Measurements from ENCODE around the gene CDC16.

CDC16 gene

GRCh38 chr13:114264886-114265611, 30.4 kb downstream of the CDC16 start:
- DNase-seq = peak; percentile 94

DNA sequence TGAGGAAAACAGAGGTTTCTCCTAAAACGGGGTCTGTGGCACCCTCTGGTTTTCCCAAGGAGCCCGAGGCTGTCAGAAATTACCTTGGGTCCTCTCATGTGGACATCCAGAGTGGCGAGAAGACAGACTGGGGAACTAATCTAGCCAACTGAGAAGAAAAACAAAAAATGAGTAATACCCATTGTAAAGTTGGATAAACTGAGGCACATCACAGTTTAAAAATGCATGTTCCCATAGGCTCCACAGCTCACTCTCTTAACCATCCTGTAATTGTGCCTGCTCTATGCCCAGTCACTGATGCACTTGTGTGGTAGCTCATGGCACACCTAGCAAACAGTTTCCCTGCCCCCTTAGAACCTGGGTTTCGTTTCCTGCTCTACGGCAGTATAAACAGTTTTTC, 31.5 kb downstream of the CDC16 start:
- DNase-seq = no peak

DNA sequence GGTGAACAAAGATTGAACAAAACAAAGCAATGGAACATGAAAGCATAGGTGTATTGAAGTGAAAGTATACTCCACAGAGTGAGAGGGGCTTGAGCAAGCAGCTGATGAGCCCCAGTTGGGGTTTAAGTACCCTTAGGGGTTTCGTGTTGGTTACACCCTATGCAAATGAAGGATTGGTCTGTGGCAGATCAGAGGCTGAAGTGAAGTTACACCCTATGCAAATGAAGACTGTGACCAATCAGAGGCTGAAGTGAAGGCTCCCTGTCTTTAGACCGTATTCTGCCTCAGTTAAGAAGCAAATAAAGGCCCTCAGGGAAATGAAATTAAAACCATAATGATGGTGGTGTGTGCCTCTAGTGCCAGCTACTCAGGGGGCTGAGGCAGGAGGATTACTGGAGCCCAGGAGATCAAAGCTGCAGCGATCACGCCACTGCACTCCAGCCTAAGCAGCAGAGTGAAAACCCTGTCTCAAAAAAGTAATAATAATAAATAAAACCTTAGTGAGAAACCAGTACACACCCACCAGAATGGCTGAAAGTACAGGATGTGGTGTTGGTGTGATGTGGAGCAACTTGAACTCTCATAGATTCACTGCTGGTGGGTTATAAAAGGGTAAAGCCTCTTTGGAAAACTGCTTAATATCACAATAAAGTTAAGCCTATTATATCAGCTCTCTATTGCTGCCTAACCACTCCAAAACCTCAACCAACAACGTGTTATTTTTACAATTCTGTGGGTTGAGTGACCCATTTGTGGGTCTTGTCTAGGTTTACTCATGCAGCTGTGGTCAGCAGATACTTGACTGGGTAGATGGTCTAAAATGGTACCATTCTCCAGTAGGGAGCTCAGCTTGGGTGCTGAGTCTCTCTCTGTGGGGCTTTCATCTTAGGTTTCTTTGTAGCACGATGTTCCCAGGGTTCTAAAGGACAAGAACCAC, 33.9 kb downstream of the CDC16 start:
- no peak for DNase-seq

DNA sequence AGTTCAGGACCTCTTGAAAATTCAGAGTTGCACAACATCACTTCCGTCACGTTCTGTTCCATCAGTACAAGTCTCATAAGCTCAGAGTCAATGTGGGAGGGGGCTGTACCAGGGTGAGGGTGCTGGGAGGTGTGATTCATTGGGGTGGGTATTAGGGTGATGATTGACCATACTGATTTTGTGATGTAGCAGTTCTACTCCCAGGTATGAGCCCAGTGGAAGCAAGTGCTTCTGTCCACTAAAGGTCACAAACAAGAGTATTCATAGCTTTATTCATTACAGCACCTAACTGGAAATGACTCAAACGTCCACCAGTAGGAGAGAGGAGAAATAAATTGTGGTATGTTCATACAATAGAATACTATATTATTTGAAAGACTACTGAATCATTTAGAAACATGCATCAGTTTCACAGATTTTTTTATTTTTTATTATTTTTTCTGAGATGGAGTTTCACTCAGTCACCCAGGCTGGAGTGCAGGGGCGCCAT, 34.6 kb downstream of the CDC16 start:
- no peak for DNase-seq

DNA sequence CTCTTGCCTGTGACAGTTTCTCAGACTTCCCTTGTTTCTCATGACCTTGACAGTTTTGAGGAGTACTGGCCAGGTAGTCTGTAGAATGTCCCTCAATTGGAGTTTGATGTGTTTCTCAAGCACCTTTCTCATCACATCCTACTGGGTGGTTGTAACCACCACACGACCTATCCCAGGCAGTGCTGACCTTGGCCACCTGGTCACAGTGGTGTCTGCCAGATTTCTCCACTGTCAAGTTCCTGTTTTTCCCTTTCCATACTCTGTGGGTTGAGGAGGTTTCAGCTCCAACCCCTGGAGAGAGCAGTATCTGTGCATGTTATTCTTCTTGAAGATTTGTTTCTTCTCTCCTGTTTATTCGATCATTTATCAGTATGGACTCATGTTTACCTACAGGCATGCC, 38.3 kb downstream of the CDC16 start:
- no peak for DNase-seq

DNA sequence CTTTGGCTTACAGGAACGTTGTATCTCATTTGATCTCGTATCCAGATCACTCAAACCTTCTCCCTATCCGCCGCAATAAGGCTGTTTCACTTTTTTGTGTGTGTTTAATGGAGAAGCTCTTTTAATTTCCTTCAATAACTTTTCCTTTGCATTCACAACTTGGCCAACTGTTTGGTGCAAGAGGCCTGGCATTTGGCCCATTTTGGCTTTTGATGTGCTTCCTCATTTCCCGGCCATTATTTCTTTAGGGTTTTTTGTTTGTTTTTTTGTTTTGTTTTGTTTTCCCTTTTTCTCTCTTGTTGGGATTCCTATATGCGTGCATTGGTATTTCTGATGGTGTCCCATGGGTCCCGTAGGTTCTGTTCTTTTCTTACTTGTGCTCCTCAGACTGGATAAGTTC, 40.6 kb downstream of the CDC16 start:
- no peak for DNase-seq

DNA sequence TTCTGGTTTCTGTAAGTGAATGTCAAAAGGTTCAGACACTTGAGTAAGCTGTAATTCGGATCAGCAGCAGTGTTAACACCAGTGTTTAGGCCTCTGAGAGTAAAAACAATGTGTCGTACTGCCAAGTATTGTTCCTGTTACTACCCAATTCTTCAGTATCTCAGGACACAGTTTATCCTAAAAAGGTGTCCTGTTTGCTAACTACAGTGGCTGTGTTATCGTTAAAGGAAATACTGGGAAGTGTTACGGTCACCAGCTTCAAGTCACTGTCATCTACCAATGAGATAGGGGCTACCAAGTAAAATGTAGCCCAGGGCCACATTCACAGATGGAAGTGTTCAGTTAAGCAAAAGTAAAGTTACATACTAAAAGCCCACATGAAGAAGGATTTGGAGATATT, 44.4 kb downstream of the CDC16 start:
- no peak for DNase-seq

- DNase-seq = no peak
Observed at GRCh38 chr13:114279758-114280355, 45.2 kb downstream of the CDC16 start.

GRCh38 chr13:114281351-114282040, 46.8 kb downstream of the CDC16 start, which contains the start of gene UPF3A:
Gene UPF3A, plus strand, starts transcription at chr13:114281601. Its CDS starts 39 bp downstream, at chr13:114281640.
- peak; percentile 95 for DNase-seq

DNA sequence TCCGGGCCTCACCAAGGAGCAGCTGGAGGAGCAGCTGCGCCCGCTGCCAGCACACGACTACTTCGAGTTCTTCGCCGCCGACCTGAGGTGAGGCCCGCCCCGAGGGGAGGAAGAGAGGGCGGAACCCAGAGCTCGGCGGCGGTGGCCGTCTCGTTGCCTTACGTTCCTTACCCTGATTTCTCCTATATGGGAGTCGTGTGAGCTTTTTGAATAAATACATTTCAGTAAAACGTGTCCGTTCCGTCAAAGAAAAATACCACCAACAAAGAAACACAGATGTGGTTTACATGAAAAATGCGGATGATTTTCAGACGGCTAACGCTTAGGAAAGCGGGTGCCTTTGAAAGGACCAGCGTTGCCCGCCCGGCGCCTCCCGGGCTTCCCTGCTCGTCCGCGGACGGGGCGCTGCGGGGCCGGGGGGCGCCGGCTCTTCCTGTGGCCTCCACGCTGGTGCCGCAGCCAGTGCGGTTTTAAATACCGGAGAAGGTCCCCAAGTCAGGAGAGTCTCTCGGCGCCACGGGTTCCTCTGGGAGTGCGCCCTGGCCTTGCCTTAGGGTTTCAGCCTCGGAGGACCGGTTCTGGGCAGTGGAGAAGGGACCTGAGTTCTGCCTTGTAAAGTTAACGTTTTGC, 47.5 kb downstream of the CDC16 start:
- DNase-seq = no peak

GRCh38 chr13:114283576-114283975, 48.9 kb downstream of the CDC16 start:
- no peak for DNase-seq

DNA sequence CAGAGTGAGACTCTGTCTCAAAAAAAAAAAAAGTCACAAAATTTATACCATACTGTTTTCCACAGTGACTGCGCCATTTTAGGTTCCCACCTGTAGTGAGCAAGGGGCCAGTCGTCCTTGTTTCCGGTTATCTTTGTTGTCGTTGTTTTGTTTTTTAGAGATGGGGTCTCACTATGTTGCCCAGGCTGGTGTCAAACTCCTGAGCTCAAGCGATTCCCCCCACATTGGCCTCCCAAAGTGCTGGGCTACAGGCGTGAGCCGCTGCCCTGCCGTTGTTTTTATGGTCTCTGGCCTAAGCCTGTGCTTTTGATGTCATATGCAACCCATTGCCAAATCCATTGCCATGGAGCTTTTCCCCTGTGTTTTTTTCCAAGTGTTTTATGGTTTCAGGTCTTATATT, 50.0 kb downstream of the CDC16 start:
- no peak for DNase-seq

GRCh38 chr13:114285166-114285808, 50.6 kb downstream of the CDC16 start:
- DNase-seq = no peak

- peak; percentile 83 for DNase-seq
Observed at GRCh38 chr13:114286808-114287207, 52.1 kb downstream of the CDC16 start.

GRCh38 chr13:114288157-114288591, 53.5 kb downstream of the CDC16 start:
- no peak for DNase-seq

DNA sequence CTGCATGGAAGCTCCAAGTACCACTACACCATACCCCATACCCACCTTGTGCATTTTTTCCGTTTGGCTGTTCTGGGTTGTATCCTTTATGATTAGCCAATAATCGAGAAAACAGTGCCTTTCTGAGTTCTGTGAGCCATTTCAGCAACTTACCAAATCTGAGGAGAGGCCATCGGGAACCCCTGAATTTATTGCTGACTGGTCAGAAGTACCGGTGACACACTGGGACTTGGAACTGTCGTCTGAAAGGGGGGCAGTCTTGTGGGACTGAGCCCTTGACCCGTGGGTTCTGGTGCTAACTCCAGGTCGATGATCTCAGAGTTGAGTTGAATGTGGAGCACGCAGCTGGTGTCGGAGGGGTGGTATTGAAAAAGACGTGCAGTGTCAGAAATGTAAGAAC, 61.8 kb downstream of the CDC16 start:
- no peak for DNase-seq

DNA sequence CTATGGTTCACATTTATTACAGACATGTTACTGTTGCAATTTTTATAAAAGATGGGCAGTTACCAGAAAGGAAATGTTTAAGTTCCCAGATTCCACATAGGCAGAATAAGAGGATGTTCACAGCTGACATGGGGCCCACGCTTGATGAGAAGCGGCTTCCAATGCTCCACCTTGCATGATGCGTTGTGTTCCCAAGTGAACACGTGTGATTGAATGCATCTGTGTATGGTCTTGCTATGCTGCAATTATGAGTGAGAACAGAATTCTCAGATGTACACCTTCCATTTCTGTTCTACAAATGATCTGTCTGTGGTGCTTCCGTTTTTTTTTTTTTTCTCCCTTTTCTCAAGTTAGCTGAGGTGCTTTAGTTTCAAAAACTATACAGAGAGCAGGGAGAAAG, 62.2 kb downstream of the CDC16 start:
- DNase-seq = no peak

DNA sequence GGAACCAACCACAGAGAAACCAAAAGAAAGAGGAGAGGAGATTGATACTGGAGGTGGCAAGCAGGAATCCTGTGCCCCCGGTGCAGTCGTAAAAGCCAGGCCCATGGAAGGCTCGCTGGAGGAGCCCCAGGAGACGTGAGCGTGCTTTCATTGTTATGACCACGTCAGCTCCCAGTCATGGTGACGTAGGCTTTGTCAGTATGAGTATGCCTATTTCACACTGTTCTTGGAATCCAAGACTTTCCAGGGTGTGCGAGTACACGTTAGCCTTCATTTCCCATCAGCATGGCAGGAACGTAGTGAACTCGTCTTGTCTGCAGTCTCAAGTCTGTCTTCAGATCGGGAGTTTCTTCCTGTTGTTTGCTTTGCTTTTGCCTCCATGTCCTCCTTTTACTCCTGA, 64.2 kb downstream of the CDC16 start:
- no peak for DNase-seq

DNA sequence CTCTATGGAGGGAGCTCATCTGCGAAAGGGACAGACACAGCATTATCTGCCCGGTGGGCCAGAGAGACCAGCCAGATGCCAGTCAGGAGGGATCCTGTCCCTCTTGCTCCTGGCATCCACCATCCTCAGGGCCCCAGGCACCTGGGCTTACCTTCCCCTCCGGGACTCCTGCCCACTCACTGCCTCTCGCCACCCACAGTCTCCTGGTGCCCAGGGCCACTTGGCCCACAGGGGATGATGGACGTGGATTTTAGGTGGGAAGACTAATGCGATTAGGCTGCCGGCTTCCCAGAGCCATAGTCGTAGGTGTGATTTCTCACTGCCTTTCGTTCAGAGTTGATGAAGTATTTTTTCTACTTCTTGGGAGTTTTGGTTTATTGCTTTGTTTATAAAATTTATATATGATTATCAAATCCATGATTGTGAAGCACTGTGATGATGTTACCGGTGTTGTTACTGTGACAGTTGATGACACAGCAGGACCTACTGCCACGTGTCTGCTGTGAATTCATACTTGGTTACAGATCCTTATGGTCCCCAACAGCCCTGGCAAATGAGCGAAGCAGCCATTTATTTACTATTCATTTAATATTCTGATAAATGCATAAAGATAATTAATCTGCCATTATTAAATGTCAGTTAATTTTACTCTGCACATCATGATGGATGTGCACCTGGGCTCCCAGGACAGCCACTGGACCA, 65.1 kb downstream of the CDC16 start:
- DNase-seq = no peak

- DNase-seq = no peak
Observed at GRCh38 chr13:114303700-114304327, 69.1 kb downstream of the CDC16 start.

All from fibroblast of skin of scalp (primary cell).